HG03060 (cell line): Measurements from ENCODE around the gene NNT.
"Not testable (repeated sequence)": the region's sequence is repeated elsewhere in the genome, so short reads cannot be mapped to it uniquely, and the experiment has no call there.

Source experiments
- ATAC-seq: cut with Tn5 transposase; IDR thresholded peaks from one replicate; pipeline ENCODE4 v1.9.1; 2021; ENCODE audit warnings: low read depth, moderate number of reproducible peaks; ENCODE audit not compliant: unreplicated experiment

The NNT gene

GRCh38 chr5:43659075-43659474 lies 56.1 kb downstream of the NNT start:
- ATAC-seq, result no peak

DNA sequence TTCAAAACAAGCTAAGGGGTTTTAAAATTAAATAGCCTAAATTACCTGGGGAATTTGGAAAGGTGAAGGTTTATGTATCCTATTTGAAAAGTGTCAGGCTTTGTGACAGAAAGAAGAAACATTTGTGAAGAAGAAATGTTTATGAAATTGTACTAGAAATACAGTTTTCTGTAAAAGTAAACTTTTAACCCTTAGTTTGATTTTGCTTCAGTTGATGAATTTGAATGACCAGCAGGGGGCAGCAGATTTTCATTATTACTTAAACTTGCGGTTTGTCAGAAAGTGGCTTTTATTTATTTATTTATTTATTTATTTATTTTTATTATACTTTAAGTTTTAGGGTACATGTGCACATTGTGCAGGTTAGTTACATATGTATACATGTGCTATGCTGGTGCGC lies 58.1 kb downstream of the NNT start:
- ATAC-seq, result no peak

DNA sequence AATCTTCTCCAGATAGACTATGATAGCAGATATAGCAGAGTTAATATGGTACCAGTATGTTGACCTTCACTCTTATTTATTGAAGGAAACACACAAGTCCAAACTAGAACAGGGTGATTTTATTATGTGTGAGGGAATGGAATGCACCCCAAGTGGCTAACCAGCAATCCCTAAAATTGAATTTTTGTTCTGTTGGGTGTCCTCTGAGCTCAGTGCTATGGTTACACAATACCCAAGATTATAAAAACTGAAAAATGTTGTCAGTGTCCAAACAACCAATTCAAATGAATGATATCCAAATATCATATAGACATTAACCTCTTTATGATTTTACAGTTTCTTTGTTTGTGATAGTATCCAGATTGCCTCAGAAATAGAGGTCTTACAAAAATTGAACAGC lies 60.9 kb downstream of the NNT start:
- no peak for ATAC-seq

GRCh38 chr5:43664501-43665040 lies 61.6 kb downstream of the NNT start:
- no peak for ATAC-seq

GRCh38 chr5:43665749-43666148 lies 62.8 kb downstream of the NNT start:
- not testable (repeated sequence) for ATAC-seq

GRCh38 chr5:43666728-43667127 lies 63.7 kb downstream of the NNT start:
- not testable (repeated sequence) for ATAC-seq

DNA sequence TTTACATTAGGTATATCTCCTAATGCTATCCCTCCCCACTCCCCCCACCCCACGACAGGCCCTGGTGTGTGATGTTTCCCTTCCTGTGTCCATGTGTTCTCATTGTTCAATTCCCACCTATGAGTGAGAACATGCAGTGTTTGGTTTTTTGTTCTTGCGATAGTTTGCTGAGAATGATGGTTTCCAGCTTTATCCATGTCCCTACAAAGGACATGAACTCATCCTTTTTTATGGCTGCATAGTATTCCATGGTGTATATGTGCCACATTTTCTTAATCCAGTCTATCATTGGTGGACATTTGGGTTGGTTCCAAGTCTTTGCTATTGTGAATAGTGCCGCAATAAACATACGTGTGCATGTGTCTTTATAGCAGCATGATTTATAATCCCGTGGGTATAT lies 64.4 kb downstream of the NNT start:
- not testable (repeated sequence) for ATAC-seq

DNA sequence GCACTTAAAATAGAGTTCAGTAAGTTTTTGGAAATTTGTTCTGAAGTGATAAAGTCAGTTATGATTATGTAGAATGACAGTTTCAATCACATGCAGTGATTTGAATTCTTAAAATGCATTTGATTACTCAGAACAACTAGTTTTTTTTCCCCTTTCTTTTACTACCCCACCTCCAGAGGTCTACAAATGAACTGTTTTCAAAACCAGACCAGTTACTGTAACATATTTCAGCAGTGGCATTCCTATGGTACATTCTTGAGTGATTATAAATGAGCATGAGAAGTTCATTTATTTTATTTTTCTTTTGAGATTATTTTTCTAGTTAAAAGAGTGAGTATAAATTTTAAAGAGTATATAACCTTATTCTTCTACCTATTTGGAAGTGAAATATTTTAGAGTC lies 71.6 kb downstream of the NNT start:
- ATAC-seq, result no peak

GRCh38 chr5:43675357-43675756 lies 72.4 kb downstream of the NNT start:
- no peak for ATAC-seq

DNA sequence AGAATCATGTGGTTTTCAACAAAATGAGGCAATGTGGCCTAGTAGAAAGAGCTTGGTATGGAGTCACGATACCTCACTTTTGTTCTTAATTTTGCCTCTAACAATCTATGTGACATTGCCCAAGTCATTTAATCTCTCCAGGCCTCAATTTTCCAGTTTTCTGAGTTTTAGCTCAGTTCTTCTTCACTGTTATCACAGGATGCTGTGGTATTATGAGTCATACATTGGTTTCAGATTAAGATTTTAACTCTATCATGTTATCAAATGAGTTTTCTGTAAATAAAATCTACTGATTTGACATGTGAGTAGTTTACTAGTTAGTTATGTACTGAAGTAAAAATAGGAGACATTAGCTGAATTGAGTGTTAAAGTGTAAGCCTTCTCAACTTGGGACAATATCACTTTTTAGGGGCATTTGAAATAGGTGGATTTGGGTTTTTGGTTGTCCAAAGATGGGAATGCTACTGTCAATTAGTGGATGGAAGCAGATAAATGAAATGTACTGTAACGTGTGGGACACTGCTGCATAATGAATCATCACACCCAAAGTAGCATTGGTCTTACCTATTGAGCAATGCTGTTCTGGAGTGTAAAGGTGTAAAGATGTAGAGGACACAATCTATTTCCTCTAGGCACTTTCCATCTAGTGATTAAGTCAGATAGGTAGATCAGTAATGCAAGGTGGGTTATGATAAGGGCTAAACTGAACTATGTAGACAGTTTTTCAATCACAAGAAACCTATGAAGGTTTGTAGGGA lies 73.3 kb downstream of the NNT start:
- no peak for ATAC-seq

- no peak for ATAC-seq
These were observed 74.3 kb downstream of the NNT start for GRCh38 chr5:43677253-43677652.

DNA sequence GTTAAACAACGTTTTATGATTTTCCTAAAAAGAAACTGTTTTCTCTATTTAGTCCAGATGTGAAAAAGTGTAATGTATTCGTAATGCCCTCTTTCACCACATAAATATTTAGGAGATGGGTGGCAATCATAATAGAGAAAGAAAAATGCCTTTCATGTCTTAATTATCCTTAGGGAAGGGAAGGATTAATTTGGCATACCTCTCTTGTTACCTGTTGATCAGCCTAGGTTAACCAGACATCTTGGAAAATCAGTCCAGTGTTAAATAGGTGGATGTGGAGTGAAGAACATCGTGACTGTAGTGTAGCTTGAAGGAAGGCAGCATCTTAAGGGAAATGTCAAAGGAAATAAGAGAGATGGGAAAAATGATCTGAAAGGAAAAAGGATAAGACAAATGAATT lies 76.2 kb downstream of the NNT start:
- ATAC-seq, result no peak

- no peak for ATAC-seq
These were observed 77.3 kb downstream of the NNT start for GRCh38 chr5:43680286-43680685.

DNA sequence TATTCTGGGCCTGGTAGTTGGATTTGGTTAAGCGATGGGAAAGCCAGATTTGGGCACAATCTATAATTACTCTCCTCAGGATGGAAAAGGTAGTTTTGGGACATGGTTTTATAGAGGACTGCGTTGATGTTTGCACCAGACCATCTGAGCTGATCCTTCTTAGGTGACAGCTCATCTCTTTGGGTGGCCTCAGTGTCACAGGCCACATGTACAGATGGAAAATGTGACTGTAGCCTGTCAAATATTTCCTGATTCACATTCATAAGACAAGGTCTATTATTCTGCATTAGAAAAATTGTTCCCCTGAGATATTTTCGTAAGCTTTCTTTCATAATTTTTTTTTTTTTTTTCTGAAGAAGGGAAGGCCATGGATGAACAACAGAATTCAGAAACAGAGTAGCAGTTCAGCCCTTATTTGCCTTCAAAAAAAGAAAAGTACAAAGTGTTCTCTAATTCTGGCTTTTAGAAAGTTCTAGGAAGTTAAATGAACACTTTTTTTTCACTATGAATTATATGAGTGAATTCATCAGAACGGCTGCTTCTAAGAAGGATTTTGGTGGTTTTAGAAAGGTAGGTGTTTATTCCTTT lies 81.0 kb downstream of the NNT start:
- no peak for ATAC-seq

DNA sequence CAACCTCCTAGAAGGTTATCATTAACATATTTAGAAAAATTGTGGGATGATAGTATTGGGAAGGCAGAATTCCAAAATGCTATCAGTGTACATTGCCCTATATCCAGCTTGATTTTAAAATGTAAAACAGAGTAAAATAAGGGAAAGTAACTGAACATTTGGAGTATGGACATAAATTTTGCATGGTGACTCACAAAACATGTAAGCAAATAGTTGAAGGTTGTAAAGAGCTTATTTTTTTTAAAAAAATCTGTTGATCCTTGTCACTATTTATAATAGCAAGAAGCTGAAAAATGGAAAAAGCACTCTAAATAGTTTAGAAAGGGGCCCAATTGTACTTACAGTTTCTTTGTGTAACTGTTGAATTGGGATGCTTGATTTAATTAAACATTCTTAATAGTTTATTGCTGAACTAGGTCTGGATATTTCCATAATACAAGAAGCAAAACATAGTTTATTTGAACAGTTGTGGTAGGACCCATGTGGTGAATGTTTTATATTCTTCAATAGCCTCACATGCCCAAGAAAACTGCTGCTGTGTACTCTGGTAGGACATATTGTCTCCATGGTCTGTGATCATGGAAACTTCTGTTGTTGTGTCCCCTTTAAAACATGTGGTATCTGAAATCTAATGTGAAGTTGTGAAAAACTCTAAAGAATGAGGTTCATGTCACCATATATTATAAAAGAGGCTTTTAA lies 82.4 kb downstream of the NNT start:
- ATAC-seq, result no peak

DNA sequence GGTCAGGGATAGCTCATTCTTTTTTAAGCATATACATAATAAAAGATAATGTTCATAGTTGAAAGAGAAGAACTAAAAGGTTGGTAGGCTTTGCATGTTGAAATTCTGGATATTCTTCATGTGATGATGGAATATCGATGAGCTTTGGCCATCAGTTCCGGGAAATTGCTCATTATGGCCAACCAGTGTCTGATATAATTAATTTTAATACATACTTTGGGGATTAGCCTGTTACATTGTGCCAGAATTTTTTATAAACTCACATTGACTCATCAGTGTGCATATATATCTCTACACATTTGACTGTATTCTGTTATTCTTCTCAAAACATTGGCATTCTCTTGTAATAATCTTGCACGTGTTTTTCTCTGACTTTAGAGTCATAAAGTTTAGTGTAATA lies 84.3 kb downstream of the NNT start:
- no peak for ATAC-seq

GRCh38 chr5:43691275-43691674 lies 88.3 kb downstream of the NNT start:
- ATAC-seq, result no peak

GRCh38 chr5:43691893-43692292 lies 88.9 kb downstream of the NNT start:
- ATAC-seq, result no peak

- no peak for ATAC-seq
These were observed 90.4 kb downstream of the NNT start for GRCh38 chr5:43693411-43693810.

- no peak for ATAC-seq
These were observed 91.0 kb downstream of the NNT start for GRCh38 chr5:43694027-43694426.

DNA sequence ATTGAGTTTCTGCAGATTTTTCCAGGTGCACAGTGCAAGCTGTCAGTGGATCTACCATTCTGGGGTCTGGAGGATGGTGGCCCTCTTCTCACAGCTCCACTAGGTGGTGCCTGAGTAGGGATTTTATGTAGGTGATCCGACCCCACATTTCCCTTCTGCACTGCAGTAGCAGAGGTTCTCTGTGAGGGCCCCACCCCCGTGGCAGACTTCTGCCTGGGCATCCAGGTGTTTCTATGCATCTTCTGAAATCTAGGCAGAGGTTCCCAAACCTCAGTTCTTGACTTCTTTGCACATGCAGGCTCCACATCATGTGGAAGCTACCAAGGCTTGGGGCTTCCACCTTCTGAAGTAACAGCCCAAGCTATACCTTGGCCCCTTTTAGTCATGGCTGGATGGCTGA lies 93.5 kb downstream of the NNT start:
- ATAC-seq, result not testable (repeated sequence)

- ATAC-seq, result no peak
These were observed 96.9 kb downstream of the NNT start for GRCh38 chr5:43699910-43700309.
